ENCODE measurements around the gene IRAG1.

The IRAG1 gene

GRCh38 chr11:10693509-10694081 lies at the start of gene IRAG1:
Gene IRAG1 (minus strand): TSS chr11:10693755. CDS start chr11:10693602, 153 bp downstream.
- DNase-seq = no peak
- TF ChIP-seq POLR2A (IDR thresholded peaks at IDR 0.05; ENCODE audit: low read length) (no peak), GATA1 (IDR thresholded peaks at IDR 0.05; ENCODE audit: low read depth, low read length) (no peak)

GRCh38 chr11:10742460-10743208 lies 49.1 kb upstream of the IRAG1 start:
- DNase-seq = peak; percentile 85 to 87

GRCh38 chr11:10735481-10736475 lies 42.2 kb upstream of the IRAG1 start:
- TF ChIP-seq GATA1 (IDR thresholded peaks at IDR 0.05; ENCODE audit: low read depth, low read length) (no peak), POLR2A (IDR thresholded peaks at IDR 0.05; ENCODE audit: low read length) (no peak)
- DNase-seq = peak; percentile 89 to 94

More at GRCh38 chr11:10742460-10743208, 49.1 kb upstream of the IRAG1 start:
- TF ChIP-seq POLR2A (IDR thresholded peaks at IDR 0.05; ENCODE audit: low read length) (peak; percentile 26), GATA1 (IDR thresholded peaks at IDR 0.05; ENCODE audit: low read depth, low read length) (peak; percentile 76)

GRCh38 chr11:10731064-10731680 lies 37.6 kb upstream of the IRAG1 start:
- TF ChIP-seq POLR2A (IDR thresholded peaks at IDR 0.05; ENCODE audit: low read length) = no peak
- TF ChIP-seq GATA1 (IDR thresholded peaks at IDR 0.05; ENCODE audit: low read depth, low read length) = no peak
- DNase-seq = no peak

GRCh38 chr11:10730151-10730550 lies 36.6 kb upstream of the IRAG1 start:
- TF ChIP-seq POLR2A (IDR thresholded peaks at IDR 0.05; ENCODE audit: low read length) (no peak), GATA1 (IDR thresholded peaks at IDR 0.05; ENCODE audit: low read depth, low read length) (no peak)
- no peak for DNase-seq

GRCh38 chr11:10728789-10729472 lies 35.4 kb upstream of the IRAG1 start:
- DNase-seq = no peak
- TF ChIP-seq POLR2A (IDR thresholded peaks at IDR 0.05; ENCODE audit: low read length) (no peak), GATA1 (IDR thresholded peaks at IDR 0.05; ENCODE audit: low read depth, low read length) (no peak)

- no peak for DNase-seq
- TF ChIP-seq GATA1 (IDR thresholded peaks at IDR 0.05; ENCODE audit: low read depth, low read length) (no peak), POLR2A (IDR thresholded peaks at IDR 0.05; ENCODE audit: low read length) (no peak)
Observed at GRCh38 chr11:10728154-10728553, 34.6 kb upstream of the IRAG1 start.

- DNase-seq = no peak
- TF ChIP-seq GATA1 (IDR thresholded peaks at IDR 0.05; ENCODE audit: low read depth, low read length) = no peak
- no peak for TF ChIP-seq POLR2A (IDR thresholded peaks at IDR 0.05; ENCODE audit: low read length)
Observed at GRCh38 chr11:10727146-10727851, 33.7 kb upstream of the IRAG1 start.

GRCh38 chr11:10725907-10726253 lies 32.3 kb upstream of the IRAG1 start:
- TF ChIP-seq POLR2A (IDR thresholded peaks at IDR 0.05; ENCODE audit: low read length) (no peak), GATA1 (IDR thresholded peaks at IDR 0.05; ENCODE audit: low read depth, low read length) (no peak)
- no peak for DNase-seq

- DNase-seq = no peak
- TF ChIP-seq POLR2A (IDR thresholded peaks at IDR 0.05; ENCODE audit: low read length) (no peak), GATA1 (IDR thresholded peaks at IDR 0.05; ENCODE audit: low read depth, low read length) (no peak)
Observed at GRCh38 chr11:10725114-10725906, 31.8 kb upstream of the IRAG1 start.

GRCh38 chr11:10722307-10722706 lies 28.8 kb upstream of the IRAG1 start:
- no peak for TF ChIP-seq POLR2A (IDR thresholded peaks at IDR 0.05; ENCODE audit: low read length)
- no peak for TF ChIP-seq GATA1 (IDR thresholded peaks at IDR 0.05; ENCODE audit: low read depth, low read length)
- no peak for DNase-seq

- TF ChIP-seq GATA1 (IDR thresholded peaks at IDR 0.05; ENCODE audit: low read depth, low read length) (no peak), POLR2A (IDR thresholded peaks at IDR 0.05; ENCODE audit: low read length) (no peak)
- DNase-seq = no peak
Observed at GRCh38 chr11:10720881-10721376, 27.4 kb upstream of the IRAG1 start.

Data from erythroblast (primary cell).